Stimulated activated CD4-positive, alpha-beta T cell treated with anti-CD3 and anti-CD28 coated beads, Interleukin-1b, Interleukin-23, amount 100 ng/mL, for 4 hours (primary cell): ENCODE measurements around the gene WDR1.

ENCODE experiments used
- DNase-seq, 2 donors: peaks; one replicate each; pipeline ENCODE4 v3.0.0-alpha.2; 2020; ENCODE audit warnings: low read depth in 2 of 2

WDR1 gene

GRCh38 chr4:10066670-10067651, 49.6 kb downstream of the WDR1 start:
- no peak for DNase-seq

GRCh38 chr4:10066206-10066605, 50.4 kb downstream of the WDR1 start:
- no peak for DNase-seq

DNA sequence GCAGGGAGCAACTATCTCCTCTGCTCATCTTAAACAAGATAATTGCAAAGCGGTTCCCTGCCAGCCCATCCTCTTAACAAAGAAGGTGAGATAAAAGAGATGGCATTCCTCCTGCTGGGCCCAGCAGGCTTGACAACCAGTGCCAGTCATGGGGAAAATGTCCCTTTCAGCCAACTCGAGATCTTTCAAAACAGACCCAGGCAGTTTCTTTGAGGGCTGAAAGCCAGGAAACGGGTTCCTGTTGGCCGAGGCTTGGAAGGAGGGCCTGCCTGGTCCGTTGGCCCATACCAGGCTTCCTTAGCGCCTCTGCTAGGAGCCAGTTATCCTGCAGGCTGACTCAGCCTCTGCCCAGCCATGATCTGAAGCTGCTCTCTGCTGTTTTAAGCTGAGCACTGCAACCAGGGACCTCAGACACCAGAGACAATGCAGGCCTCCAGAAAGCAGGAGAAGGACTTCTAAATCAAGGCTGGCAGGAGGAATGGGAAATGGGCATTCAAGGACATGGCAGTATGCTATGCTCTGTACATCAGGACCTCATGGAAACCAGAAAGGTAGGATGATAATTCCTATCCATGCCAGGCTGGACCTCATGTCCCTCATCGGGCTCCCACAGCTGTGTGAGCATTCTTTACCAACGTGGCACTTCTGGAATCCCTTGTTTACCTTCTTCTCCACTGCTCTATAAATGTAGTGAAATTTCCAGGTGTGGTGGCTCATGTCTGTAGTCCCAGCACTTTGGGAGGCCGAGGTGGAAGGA, 52.9 kb downstream of the WDR1 start:
- DNase-seq: no peak

DNA sequence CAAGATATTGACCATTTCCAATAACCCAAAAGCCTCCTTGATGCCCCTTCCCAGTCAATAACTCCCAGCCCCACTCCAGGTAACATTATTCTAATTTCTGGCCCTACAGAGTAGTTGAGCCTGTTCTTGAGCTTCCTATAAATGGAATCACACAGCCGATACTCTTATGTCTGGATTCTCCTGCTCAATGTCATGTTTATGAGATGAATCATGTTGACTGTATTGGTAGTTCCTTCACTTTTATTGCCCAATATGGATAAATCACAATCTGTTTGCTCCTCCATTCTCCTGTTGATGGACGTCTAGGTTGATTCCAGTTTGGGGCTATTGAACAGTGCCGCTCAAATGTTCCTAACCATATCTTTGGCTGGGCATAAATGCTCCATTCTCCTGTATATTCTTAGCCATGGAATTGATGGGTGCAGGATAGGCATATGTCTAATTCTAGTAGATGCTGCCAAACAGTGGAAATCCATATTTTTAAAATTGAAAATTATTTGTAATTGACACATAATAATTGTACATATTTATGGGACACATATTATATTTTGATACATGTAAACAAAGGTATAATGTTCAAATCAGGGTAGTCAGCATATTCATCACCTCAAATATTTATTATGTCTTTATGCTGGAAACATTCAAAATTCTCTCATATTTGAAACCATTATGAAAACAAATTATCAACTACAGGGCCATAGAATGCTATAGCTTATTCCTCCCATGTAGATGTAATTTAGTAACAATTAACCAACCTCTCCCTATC, 54.8 kb downstream of the WDR1 start:
- no peak for DNase-seq

- DNase-seq: no peak
Measured at GRCh38 chr4:10058371-10058770, 58.2 kb downstream of the WDR1 start.

DNA sequence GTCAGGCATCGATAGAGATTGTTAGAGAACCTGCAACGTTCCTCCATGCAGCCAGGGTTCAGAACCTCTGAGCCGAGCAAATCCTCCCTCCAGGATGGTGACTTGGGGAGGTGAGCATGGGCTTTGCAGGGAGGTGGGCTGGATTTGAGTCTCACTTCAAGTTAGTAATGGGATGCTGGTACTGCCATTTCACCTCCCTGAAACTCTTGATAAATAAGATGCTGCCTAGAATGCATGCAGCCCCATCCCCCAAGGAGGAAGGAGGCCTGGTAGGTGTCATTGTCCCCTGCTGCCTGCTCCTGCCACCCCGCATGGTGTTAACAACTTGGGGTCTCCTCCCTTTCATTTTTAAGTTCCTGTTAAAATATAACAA, 59.6 kb downstream of the WDR1 start:
- DNase-seq: no peak

GRCh38 chr4:10056334-10057022, 60.1 kb downstream of the WDR1 start:
- no peak for DNase-seq

DNA sequence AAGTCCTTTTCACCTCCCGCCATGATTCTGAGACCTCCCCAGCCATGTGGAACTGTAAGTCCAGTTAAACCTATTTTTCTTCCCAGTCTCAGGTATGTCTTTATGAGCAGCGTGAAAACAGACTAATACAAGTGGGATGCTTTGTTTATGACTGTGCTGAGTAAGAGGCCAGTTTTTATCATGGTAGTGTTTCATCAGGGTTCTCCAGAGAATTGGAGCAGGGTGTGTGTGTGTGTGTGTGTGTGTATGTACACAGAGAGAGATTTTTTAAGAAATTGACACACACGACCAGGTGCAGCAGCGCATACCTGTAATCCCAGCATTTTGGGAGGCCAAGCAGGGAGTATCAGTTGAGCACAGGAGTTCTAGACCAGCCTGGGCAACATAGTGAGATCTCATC, 60.7 kb downstream of the WDR1 start:
- no peak for DNase-seq

DNA sequence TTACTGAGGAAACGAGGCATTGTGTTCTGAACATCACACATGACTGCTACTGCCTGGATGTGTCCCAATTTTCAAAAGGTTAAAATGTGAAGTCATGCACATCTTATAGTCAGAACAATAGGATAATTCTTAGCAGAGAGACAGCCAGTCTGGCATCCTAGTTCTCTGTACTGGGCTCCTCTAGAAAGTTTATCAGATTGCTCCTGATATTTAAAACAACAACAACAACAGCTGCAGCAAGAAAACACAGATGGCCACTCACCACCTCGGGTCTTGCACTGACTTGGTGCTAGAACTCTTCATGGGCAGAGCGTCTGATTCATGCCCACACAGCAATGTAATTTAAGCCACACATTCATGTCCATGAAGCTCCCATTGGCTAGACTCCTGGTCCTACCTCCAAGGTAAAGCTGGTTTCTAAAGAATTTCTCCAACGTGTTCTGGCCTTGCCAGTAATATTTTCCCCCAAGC, 62.0 kb downstream of the WDR1 start:
- no peak for DNase-seq

- DNase-seq: no peak
Measured at GRCh38 chr4:10053635-10054453, 62.8 kb downstream of the WDR1 start.

- no peak for DNase-seq
Measured at GRCh38 chr4:10051517-10052135, 65.0 kb downstream of the WDR1 start.

DNA sequence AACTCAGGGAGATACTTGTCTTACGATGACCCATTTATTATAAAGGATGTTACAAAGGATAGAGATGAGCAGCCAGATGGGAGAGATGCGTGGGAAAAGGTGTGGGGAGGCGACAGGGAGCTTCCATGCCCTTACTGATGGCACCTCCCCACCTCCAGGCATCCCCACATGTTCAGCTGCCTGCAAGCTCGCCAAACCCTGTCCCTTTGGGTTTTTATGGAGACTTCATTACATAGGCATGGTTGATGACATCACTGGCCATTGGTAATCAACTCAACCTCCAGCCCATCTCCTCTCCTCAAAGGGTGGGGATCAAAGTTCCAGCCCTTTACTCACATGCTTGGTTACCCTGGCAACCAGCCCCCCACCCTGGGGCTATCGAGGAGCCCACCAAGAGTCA, 65.9 kb downstream of the WDR1 start:
- DNase-seq: no peak

- DNase-seq: no peak
Measured at GRCh38 chr4:10050261-10050661, 66.3 kb downstream of the WDR1 start.

- no peak for DNase-seq
Measured at GRCh38 chr4:10048941-10049697, 67.5 kb downstream of the WDR1 start.

- no peak for DNase-seq
Measured at GRCh38 chr4:10047967-10048366, 68.6 kb downstream of the WDR1 start.

GRCh38 chr4:10046471-10046870, 70.1 kb downstream of the WDR1 start:
- no peak for DNase-seq

- no peak for DNase-seq
Measured at GRCh38 chr4:10045481-10045880, 71.1 kb downstream of the WDR1 start.

DNA sequence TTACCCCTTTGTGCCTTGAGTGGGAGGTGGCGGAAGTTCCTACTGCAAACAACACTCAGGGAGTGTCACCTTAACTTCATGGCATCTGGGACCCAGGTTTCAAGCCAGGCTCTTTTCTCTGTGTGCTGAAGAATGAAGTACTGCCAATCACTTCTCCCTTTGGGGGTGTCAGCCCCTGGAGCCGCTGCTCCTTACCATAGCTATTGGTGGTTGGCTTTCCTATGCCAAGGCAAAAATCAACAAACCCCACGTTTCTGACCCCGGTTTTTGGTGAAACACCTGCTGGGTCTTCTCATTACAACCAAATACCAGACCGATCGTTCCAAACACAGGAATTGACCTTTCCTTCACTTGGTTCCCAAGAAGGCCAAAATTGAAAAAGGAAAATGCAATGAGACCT, 75.6 kb downstream of the WDR1 start:
- no peak for DNase-seq
